NOMO-1 treated with DMSO at 0.1 percent for 48 hours (cell line): ENCODE data around the gene TBC1D32.
"Not testable (repeated sequence)": the region's sequence is repeated elsewhere in the genome, so short reads cannot be mapped to it uniquely, and the experiment has no call there.

ENCODE experiments used
- DNase-seq: peaks from one replicate; lab custom pipeline; 2025; ENCODE audit not compliant: unreplicated experiment; lab: John Stamatoyannopoulos, UW

The TBC1D32 gene

GRCh38 chr6:121334299-121335086 lies at the start of gene TBC1D32:
Gene TBC1D32 (minus strand): TSS chr6:121334480. CDS start chr6:121334430, 50 bp downstream.
- DNase-seq: peak; percentile 72

GRCh38 chr6:121383478-121383877 lies 49.2 kb upstream of the TBC1D32 start:
- DNase-seq: no peak

- DNase-seq: no peak
These were observed 48.3 kb upstream of the TBC1D32 start for GRCh38 chr6:121382467-121383121.

- no peak for DNase-seq
These were observed 42.1 kb upstream of the TBC1D32 start for GRCh38 chr6:121376411-121376810.

GRCh38 chr6:121374219-121374618 lies 39.9 kb upstream of the TBC1D32 start:
- DNase-seq: not testable (repeated sequence)

- no peak for DNase-seq
These were observed 31.5 kb upstream of the TBC1D32 start for GRCh38 chr6:121365536-121366521.

GRCh38 chr6:121356575-121356974 lies 22.3 kb upstream of the TBC1D32 start:
- DNase-seq: no peak

- no peak for DNase-seq
These were observed 20.5 kb upstream of the TBC1D32 start for GRCh38 chr6:121354764-121355163.

GRCh38 chr6:121352941-121353340 lies 18.7 kb upstream of the TBC1D32 start:
- no peak for DNase-seq

- DNase-seq: no peak
These were observed 17.6 kb upstream of the TBC1D32 start for GRCh38 chr6:121351916-121352315.

GRCh38 chr6:121349596-121349995 lies 15.3 kb upstream of the TBC1D32 start:
- DNase-seq: no peak

- DNase-seq: no peak
These were observed 13.2 kb upstream of the TBC1D32 start for GRCh38 chr6:121347484-121347883.

GRCh38 chr6:121344539-121344938 lies 10.3 kb upstream of the TBC1D32 start:
- no peak for DNase-seq

GRCh38 chr6:121339639-121340226 lies 5.5 kb upstream of the TBC1D32 start:
- DNase-seq: no peak

- no peak for DNase-seq
These were observed 4.7 kb upstream of the TBC1D32 start for GRCh38 chr6:121338956-121339355.

GRCh38 chr6:121338366-121338765 lies 4.1 kb upstream of the TBC1D32 start:
- DNase-seq: no peak

- no peak for DNase-seq
These were observed 1.1 kb upstream of the TBC1D32 start for GRCh38 chr6:121335087-121336008.

GRCh38 chr6:121333694-121334093 lies 586 bp downstream of the TBC1D32 start:
- DNase-seq: not testable (repeated sequence)

GRCh38 chr6:121333196-121333595 lies 1.1 kb downstream of the TBC1D32 start:
- DNase-seq: no peak

- DNase-seq: no peak
These were observed 3.8 kb downstream of the TBC1D32 start for GRCh38 chr6:121330516-121330915.
